Activated naive CD8-positive, alpha-beta T cell treated with anti-CD3 and anti-CD28 coated beads, Interleukin-2, amount 10 ng/mL, durations not matched to agents 7 days and 5 days (primary cell): ENCODE measurements around the gene HOXA10. TPM values are rescaled to one million over a fixed set of nuclear protein-coding genes. Genes with fewer than 3 reads are reported as not detected.
A peak's percentile ranks its signal among the peaks of the same experiment; 100 is the strongest.

Experiments
- ATAC-seq: fragments of 150-1000 bp; cut with Tn5 transposase; one replicate; pipeline ENCODE4 v1.10.0; 2021; ENCODE audit warnings: low read depth, moderate library complexity
- POLR2A ChIA-PET: fragments of 350-600 bp; sonication (Branson Sonifier 250); formaldehyde crosslinking; loops from one replicate; lab custom pipeline; 2021; ENCODE audit warnings: antibody characterized with exemption; lab: Charles Lee
- DNase-seq: peaks from one replicate; pipeline ENCODE4 v3.0.0; 2021
- H3K27ac Mint-ChIP-seq: one replicate; pipeline ENCODE4 v1.8.0; 2022; ENCODE audit warnings: mild to moderate bottlenecking, mixed read lengths
- H3K27me3 Mint-ChIP-seq: one replicate; pipeline ENCODE4 v1.8.0; 2022; ENCODE audit warnings: mild to moderate bottlenecking, moderate library complexity, mixed read lengths
- H3K36me3 Mint-ChIP-seq: one replicate; pipeline ENCODE4 v1.8.0; 2021; ENCODE audit warnings: mild to moderate bottlenecking, mixed read lengths
- H3K4me1 Mint-ChIP-seq: one replicate; pipeline ENCODE4 v1.8.0; 2021; ENCODE audit warnings: mixed read lengths
- H3K4me3 Mint-ChIP-seq: one replicate; pipeline ENCODE4 v1.8.0; 2022; ENCODE audit warnings: mild to moderate bottlenecking, moderate library complexity, mixed read lengths
- H3K9me3 Mint-ChIP-seq: one replicate; pipeline ENCODE4 v1.8.0; 2021; ENCODE audit warnings: mixed read lengths
- total RNA-seq, 2 experiments: library from RNA; stranded (reverse); gene quantifications; one replicate each; pipeline ENCODE4 v1.2.3, GENCODE V29; 2021

Gene HOXA10
- total RNA-seq, 2 experiments from 2014 or later = not detected

DNA sequence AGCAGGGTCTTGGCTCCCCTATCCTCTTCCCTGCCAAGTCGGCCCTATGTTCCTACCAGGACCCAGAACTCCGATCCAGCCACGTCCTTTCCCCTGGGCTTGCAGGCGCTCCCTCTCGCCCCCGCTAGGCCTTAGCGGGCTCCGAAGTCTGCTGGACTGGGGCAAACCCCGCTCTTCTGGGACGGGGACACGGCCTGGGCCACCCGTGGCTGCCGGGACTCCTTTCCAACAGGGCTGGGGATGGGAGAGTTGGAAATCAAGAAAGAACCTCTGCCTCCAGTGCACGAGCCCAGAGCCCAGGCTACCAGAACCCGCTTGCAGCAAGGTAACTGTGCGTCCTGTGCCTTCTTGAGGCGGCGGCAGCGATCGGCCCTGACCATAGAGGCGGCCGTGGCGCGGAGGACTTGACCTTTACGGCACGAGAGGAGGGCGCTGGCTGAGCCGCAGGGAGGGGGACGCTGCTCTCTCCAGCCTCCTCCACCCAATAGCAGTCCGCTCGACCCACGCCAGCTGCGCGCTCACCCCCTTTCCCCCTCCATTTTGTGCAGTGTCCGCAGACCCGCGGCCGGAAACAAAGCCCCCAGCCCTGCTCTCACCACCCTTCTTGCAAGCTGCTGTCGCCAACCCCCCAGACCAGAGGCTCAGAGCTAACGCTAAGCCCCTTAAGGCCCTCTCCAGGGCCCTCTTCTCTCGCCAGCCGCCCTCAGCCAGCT, 17.9 kb upstream of the HOXA10 start:
- H3K27me3 Mint-ChIP-seq = peaks cover 89% of the 10 kb centered on the region
- DNase-seq (no peak), ATAC-seq (no peak)
- H3K36me3 Mint-ChIP-seq = peaks cover 2% of the 10 kb centered on the region
- H3K4me1 Mint-ChIP-seq = peaks cover 18% of the 10 kb centered on the region
- H3K27ac Mint-ChIP-seq = no peak overlapping the region
- no peaks in the 10 kb centered on the region for H3K9me3 Mint-ChIP-seq
- peak overlapping the region; percentile 16 for H3K4me3 Mint-ChIP-seq
- POLR2A ChIA-PET = no interaction called here

DNA sequence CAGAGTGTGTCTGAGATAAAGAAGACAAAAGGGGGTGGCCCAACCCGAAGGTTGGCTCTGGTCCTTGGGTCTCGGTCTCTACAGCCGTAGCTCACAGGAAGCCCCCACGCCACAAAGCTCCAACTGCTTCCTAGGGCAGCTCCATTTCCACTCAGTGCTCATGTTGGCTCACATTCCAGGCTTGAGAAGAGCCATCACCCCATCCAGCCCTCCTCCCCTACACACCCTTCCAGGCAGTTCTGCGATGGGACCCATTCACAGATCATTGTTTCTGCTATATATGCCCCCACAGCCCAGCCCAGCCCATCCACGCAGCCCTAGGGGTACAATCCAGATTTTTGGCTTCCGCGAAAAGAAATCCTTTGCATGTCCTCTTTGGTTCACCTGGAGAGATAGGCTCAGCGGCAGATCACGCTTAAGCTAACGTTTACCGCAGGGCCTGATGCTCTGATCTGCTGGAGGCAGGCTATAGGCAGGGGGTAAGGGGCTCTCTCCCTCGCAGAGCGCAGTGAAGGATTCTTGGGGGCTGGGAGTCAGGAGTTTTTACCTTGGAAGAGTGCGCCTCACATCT, 17.1 kb upstream of the HOXA10 start:
- Mint-ChIP-seq H3K9me3 (no peaks in the 10 kb centered on the region), H3K27ac (no peak overlapping the region), H3K4me3 (no peak overlapping the region), H3K4me1 (peaks cover 19% of the 10 kb centered on the region), H3K27me3 (peaks cover 89% of the 10 kb centered on the region), H3K36me3 (peaks cover 2% of the 10 kb centered on the region)
- ATAC-seq = no peak
- DNase-seq = peak; percentile 19
- POLR2A ChIA-PET = interaction anchor here (0.5 to 0.9 kb wide), 2 partner anchors 14 to 826 kb away, joined by 3 to 7 read pairs; no protein-coding TSS in a partner anchor

DNA sequence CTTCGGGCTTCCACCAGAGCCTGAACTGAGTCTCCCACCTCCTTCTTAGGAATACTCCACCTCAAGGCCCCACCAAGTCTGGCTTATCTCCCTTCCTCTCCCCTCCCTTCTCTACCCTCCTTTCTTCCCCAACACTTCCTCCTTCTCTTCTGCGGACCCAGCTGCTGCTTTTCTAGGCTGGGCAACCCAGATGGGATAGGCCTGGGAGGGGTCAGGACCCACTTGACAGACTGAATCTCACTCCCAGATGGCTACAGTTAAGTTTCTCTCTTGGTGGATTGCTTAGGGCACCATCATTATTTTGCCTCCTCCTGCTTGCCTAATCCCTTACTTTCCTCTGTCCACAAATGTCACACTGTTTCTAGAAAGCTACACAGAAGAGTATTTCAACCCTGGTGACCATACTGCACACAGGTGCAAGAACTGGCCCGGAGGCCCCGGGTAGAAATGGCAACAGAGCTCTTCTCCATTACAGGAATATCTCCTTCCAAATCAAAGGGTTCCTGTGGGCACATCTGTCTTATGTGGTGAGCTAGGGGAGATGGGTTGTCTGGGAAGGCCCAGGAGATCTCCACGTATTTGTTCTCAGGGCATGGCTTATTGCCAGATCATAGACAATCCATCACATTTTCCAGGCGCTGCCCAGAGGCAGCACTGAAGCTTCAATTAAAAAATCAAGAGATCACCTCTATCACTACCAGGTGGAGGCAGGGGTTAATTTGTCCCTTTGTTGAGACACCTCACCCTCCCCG, 16.1 kb upstream of the HOXA10 start:
- peak overlapping the region; percentile 34 for H3K27ac Mint-ChIP-seq
- DNase-seq = peak; percentile 15
- H3K27me3 Mint-ChIP-seq = peaks cover 94% of the 10 kb centered on the region
- peaks cover 27% of the 10 kb centered on the region for H3K4me1 Mint-ChIP-seq
- H3K9me3 Mint-ChIP-seq = no peaks in the 10 kb centered on the region
- ATAC-seq = no peak
- H3K36me3 Mint-ChIP-seq = peaks cover 2% of the 10 kb centered on the region
- POLR2A ChIA-PET = interaction anchor here (0.5 to 0.9 kb wide), 2 partner anchors 13 to 827 kb away, joined by 3 to 7 read pairs; no protein-coding TSS in a partner anchor
- peak overlapping the region; percentile 48 for H3K4me3 Mint-ChIP-seq

DNA sequence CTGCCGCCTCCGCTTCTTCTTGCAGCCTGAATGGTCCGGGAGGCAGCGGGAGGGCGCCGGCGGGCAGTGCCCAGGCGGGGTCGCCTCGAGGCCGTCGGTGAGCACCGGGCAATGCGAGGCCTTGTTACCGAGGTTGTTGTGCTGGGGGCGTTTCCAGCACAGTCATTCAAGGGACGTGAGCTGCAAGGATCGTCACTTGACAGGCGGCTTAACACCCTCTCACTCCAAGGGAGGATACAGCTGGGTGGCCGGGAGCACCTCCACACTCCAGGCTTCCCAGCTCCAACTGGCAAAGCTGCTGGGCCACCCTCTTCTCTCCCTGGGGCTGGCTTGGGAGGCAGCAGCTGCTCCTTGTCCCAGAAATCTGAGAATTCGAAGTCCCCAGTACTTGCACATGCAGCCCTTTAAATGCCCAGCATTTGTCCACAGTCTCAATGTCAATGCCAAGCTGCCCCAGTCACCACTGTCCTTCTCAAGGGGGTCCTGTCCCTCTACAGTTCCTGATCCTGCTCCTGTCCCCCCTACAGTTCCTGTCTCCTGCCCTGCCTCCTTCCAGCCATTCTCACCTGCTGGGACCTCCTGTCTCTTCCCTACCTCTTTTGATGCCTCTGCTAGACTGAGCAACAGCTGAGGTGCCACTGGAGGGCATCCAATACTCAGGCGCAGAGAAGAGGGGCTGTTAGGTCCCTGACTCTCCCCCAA, 15.3 kb upstream of the HOXA10 start:
- ATAC-seq (no peak), DNase-seq (peak; percentile 40)
- Mint-ChIP-seq H3K36me3 (peaks cover 2% of the 10 kb centered on the region), H3K27me3 (peaks cover 94% of the 10 kb centered on the region), H3K9me3 (no peaks in the 10 kb centered on the region), H3K27ac (peak overlapping the region; percentile 34), H3K4me1 (peaks cover 32% of the 10 kb centered on the region), H3K4me3 (peak overlapping the region; percentile 48)
- POLR2A ChIA-PET = no interaction called here

DNA sequence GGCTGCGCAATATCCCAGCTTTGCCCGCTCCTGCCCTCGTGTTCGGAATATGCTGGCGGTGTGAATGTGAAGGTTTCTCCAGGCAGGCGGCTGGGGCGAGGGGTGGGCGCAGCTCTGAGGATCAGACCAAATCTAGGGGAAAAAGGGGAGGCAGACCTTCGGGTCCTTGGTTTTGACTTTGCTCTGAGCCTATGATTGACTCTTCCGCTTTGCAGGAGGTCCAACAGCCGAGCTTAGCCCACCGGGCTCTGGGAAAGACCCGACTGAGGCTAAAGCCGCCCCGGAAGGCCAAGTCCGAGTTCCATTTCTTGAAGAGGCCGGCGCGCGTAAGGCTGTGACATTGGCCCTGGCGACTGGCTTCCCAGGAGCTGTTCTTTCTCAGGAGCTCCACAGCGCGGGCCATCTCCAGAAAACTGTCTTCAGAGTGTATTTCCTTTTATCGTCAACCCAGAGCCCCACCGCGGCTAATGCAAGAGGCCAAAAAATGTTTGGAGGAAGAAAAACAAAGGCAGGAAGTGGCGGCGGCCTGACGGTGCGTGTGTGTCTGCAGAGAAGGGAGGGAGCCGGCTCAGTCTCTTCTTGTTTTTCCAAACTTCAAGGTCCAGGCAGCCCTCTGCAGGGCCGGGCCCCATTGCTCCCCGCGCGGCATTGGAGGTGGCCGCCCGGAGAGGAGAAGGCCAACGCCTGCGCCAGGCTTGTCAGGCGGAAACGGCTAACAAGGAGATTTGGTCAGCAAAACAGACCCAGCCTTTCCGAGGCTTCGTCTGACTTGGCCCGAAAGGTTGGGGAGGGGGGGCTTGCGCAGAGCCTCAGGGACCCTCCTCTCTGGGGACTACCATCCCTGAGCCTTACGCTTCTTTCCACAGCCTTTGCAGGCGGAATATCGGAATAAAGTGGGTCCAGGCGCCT, 14.5 kb upstream of the HOXA10 start:
- ATAC-seq = peak; percentile 59
- peak; percentile 58 for DNase-seq
- Mint-ChIP-seq H3K27ac (peak overlapping the region; percentile 54), H3K4me3 (peak overlapping the region; percentile 73), H3K36me3 (peaks cover 2% of the 10 kb centered on the region), H3K27me3 (peaks cover 93% of the 10 kb centered on the region), H3K4me1 (peaks cover 32% of the 10 kb centered on the region), H3K9me3 (no peaks in the 10 kb centered on the region)
- POLR2A ChIA-PET = no interaction called here

DNA sequence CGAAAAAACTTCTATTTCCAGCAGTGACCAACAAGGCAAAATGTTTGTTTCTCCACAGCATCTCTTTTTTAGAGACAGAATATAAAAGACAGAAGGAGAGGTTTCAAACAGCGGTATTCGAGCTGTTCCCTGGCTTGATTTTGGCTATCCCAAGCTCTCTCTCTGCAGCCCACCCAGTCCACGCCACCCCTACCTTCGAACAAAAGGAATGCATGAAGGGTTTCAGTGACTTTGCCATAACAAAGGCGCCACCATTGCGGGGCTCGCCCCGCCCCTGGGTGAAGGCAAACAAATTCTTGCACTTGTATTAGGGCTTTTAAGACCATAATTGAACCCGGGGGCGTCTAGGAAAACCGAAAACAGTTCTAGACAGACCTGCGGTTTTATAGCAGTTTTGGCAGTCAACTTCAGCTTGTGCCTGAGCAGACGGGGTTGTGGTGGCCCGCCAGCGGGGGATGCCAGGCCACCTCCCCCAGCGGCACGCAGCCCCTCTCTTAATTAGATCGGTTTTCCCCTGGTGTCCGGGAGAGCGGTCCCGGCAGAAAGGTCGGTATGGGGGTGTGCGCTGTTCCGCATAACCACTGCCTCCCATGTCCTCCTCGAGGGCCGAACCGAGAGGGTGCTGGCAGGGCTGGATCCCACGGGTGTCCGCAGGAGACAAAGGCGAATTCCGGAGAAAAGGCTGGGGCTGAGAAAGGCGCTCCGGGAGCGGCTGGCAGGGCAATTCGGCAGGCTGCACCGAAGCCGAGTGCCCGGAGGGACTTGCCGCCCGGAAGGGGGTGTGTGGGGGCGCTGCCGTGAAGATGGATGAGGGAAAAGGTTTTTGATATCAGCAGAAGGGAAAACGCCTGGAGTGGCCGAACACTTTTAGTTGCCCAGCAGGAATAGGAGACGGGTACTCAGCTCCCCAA, 13.6 kb upstream of the HOXA10 start:
- H3K4me1 Mint-ChIP-seq = peaks cover 30% of the 10 kb centered on the region
- POLR2A ChIA-PET = interaction anchor here (0.8 kb wide), 1 partner anchor 14 kb away, joined by 3 read pairs; no protein-coding TSS in a partner anchor
- peak overlapping the region; percentile 73 for H3K4me3 Mint-ChIP-seq
- H3K27me3 Mint-ChIP-seq = peaks cover 95% of the 10 kb centered on the region
- peaks cover 2% of the 10 kb centered on the region for H3K36me3 Mint-ChIP-seq
- ATAC-seq = no peak
- peak; percentile 35 for DNase-seq
- no peak overlapping the region for H3K27ac Mint-ChIP-seq
- no peaks in the 10 kb centered on the region for H3K9me3 Mint-ChIP-seq

DNA sequence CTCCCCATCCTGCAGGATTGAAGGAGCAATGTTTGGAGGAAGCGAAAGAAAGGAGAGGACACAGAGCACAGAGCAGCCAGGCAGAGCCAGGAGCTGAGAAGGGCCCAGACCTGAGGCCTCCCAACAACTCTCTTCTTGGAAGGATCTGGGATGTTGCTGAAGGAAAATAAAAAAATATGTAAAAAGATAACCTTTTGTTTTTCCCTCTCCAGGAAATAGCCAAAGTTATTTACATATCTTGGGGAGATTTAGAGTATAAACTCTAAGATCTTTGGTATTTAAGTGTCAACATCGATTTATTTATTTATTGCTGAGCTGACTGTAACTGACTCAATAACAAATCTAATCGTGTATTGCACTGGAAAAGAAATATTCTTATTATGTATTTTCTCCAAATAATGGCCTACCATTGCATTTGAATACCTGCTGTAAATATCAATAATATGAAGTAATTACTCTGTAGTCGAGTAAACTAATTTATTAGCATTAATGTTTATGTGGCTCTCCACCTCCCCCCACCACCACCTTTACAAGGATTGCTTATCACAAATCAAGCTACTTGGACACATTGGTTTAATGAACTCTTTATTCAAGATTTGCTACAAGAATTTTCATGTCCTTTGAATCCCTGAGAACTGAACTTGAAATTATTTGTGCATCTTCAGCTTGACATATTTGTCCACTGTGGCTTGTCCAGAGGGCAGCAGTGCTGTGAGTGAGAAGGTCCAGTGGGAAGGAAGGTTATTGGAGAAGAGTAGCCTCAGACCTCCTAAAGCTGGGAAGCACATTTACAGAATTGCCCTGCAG, 12.8 kb upstream of the HOXA10 start:
- no peak for ATAC-seq
- peaks cover 2% of the 10 kb centered on the region for H3K36me3 Mint-ChIP-seq
- H3K27me3 Mint-ChIP-seq = peaks cover 93% of the 10 kb centered on the region
- peaks cover 30% of the 10 kb centered on the region for H3K4me1 Mint-ChIP-seq
- no peak overlapping the region for H3K4me3 Mint-ChIP-seq
- no peaks in the 10 kb centered on the region for H3K9me3 Mint-ChIP-seq
- POLR2A ChIA-PET = interaction anchor here (0.8 kb wide), 1 partner anchor 13 kb away, joined by 3 read pairs; no protein-coding TSS in a partner anchor
- H3K27ac Mint-ChIP-seq = no peak overlapping the region
- DNase-seq = peak; percentile 8

DNA sequence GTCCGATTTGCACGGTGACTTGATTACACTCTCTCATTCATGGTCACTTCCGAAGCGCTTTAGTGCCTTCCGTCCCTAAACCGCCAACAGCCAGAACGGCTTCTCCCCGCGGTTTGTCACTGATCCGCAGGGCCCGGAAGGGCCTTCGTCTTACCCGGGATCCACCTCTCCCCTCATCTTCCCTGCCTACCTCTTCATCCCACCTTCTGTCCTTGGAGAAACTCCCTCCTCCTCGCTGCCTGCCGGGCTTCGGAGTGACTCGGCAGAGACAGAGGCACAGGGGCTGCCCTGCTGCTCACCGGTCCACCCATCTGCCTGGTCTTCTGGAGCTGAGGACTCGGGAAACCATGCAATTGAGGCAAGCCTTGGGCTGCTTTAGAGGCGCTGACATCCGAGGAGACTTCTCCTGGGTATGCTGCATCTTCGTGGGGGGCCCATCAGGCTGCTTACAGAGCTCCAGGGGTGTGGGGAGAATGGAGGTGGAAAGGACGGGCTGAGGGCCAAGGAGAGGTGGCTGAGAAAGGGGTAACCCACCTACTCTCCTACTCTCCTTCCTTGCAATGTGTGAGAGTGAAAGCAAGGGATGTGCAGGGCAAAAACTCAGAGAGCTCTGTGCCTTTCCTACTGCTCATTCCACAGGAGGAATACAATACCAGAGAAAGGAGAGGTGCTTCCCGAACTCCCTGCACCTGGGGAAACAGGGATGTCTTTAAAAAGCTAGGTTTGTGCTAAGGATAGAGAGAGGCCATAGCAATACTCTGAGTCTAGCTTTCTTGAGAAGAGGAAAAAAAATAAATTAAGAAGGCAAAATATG, 11.9 kb upstream of the HOXA10 start:
- H3K36me3 Mint-ChIP-seq = peaks cover 2% of the 10 kb centered on the region
- DNase-seq (peak; percentile 42), ATAC-seq (no peak)
- peak overlapping the region; percentile 27 for H3K27ac Mint-ChIP-seq
- POLR2A ChIA-PET = interaction anchor here (0.9 kb wide), 1 partner anchor 31 kb away, joined by 4 read pairs; no protein-coding TSS in a partner anchor
- H3K4me1 Mint-ChIP-seq = peaks cover 30% of the 10 kb centered on the region
- no peaks in the 10 kb centered on the region for H3K9me3 Mint-ChIP-seq
- peak overlapping the region; percentile 68 for H3K4me3 Mint-ChIP-seq
- peaks cover 92% of the 10 kb centered on the region for H3K27me3 Mint-ChIP-seq

DNA sequence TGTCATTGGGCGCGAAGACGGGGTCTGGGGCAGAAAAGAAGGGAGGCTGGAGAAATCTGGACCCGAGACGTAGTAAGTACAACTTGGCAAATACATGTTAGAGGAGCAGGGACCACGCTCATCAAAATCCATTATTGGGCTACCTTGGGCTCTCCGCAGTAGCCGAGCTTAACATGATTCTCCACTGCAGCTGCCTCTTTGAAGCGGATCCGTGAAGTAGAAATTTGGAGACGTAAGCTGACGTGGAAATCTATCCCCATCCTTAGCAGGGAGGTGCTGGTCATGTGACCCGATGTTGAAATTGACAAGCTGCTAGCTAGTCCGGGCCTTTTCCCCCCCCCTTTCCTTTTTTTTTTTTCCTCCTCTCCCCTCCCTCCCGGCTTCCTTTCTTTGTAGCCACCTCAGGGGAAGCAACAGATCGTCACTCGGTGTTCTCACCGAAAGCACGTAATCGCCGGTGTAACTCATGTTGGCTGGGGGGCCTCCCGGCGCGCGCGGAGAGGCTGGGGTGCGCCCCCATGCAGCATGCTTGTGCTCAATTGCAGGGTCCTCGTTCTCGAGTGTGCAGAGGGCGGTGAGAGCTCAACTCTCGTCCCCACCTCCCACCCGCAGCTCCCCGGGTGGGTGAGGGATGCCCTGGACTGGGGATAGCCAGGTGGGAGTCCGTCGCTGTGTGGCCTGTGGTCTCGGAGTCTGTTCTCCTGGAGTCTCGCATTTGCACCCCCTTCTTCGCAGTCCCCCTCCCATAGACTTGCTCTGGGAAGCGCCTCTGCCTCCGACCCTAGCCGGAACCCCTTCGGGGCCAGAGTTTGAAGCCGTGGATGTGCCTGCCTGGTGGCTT, 11.1 kb upstream of the HOXA10 start, which contains the start of gene HOXA11:
Gene HOXA11, minus strand, starts transcription at position 220 of the 841 bp plus-strand sequence. Its CDS starts 88 bp downstream, at position 132.
- peak within 1 kb of the TSS; percentile 68 for H3K4me3 Mint-ChIP-seq
- DNase-seq (peak; percentile 43), ATAC-seq (no peak)
- H3K27ac Mint-ChIP-seq = peak within 1 kb of the TSS; percentile 27
- H3K4me1 Mint-ChIP-seq = peaks cover 30% of the 10 kb centered on the region
- no peaks in the 10 kb centered on the region for H3K9me3 Mint-ChIP-seq
- peaks cover 2% of the 10 kb centered on the region for H3K36me3 Mint-ChIP-seq
- peaks cover 88% of the 10 kb centered on the region for H3K27me3 Mint-ChIP-seq
- POLR2A ChIA-PET = interaction anchor here (0.9 kb wide), 1 partner anchor 30 kb away, joined by 4 read pairs; no protein-coding TSS in a partner anchor
